Skeletal muscle tissue (tissue), 4 donors: ENCODE measurements around the gene C11orf42. TPM values are rescaled to one million over a fixed set of nuclear protein-coding genes. Genes with fewer than 3 reads are reported as not detected.

Experiments
- H3K27ac ChIP-seq: one replicate; pipeline ENCODE4 v1.7.0; 2013; ENCODE audit warnings: mild to moderate bottlenecking, low read depth, low read length, inconsistent platforms
- H3K27me3 ChIP-seq, 3 donors: one replicate each; pipeline ENCODE4 v1.7.0; 2013; ENCODE audit warnings: low read length in 3 of 3; ENCODE audit not compliant: control insufficient read depth in 3 of 3, insufficient read depth in 3 of 3
- H3K36me3 ChIP-seq, 3 donors: one replicate each; pipeline ENCODE4 v1.7.0; 2013; ENCODE audit warnings: low read length in 3 of 3; ENCODE audit not compliant: control insufficient read depth in 3 of 3, insufficient read depth in 3 of 3
- H3K4me1 ChIP-seq, 3 donors: one replicate each; pipeline ENCODE4 v1.7.0; 2013; ENCODE audit warnings: low read length in 3 of 3, mild to moderate bottlenecking in 3 of 3; ENCODE audit not compliant: control insufficient read depth in 3 of 3, insufficient read depth in 3 of 3
- H3K4me3 ChIP-seq, 3 donors: one replicate each; pipeline ENCODE4 v1.7.0; 2013; ENCODE audit warnings: low read length in 3 of 3
- H3K9ac ChIP-seq, 3 donors: one replicate each; pipeline ENCODE4 v1.7.0; 2013; ENCODE audit warnings: low read length in 3 of 3, mild to moderate bottlenecking in 3 of 3, moderate library complexity in 2 of 3, low read depth in 1 of 3
- H3K9me3 ChIP-seq, 3 donors: one replicate each; pipeline ENCODE4 v1.7.0; 2013; ENCODE audit warnings: low read length in 3 of 3; ENCODE audit not compliant: control insufficient read depth in 3 of 3
- total RNA-seq: library from RNA; depleted of rRNA; stranded (reverse); fragments of >200 nt; gene quantifications from one replicate; pipeline ENCODE4 v1.2.3, GENCODE V29; 2014
- donor health status: Osteomylitis.

C11orf42 gene
- total RNA-seq, 1 donor from 2014 or later = not detected

GRCh38 chr11:6217722-6218121, 12.4 kb downstream of the C11orf42 start:
- H3K9ac ChIP-seq = no peak overlapping the region
- H3K4me1 ChIP-seq = no peaks in the 10 kb centered on the region
- H3K36me3 ChIP-seq = peaks cover 44 to 64% (median 64%) of the 10 kb centered on the region in 3 donors
- no peak overlapping the region for H3K27ac ChIP-seq
- H3K4me3 ChIP-seq = no peak overlapping the region
- H3K9me3 ChIP-seq = no peaks in the 10 kb centered on the region
- no peaks in the 10 kb centered on the region for H3K27me3 ChIP-seq

- Histone ChIP-seq H3K4me1 (peaks cover 0 to under 1% (median 0%) of the 10 kb centered on the region in 3 donors), H3K9me3 (no peaks in the 10 kb centered on the region), H3K27ac (no peak overlapping the region), H3K36me3 (peaks cover 52 to 75% (median 67%) of the 10 kb centered on the region in 3 donors), H3K4me3 (no peak overlapping the region), H3K9ac (no peak overlapping the region), H3K27me3 (no peaks in the 10 kb centered on the region)
Measured at GRCh38 chr11:6219359-6219758, 14.0 kb downstream of the C11orf42 start.

GRCh38 chr11:6223854-6224253, 18.5 kb downstream of the C11orf42 start:
- no peak overlapping the region for H3K27ac ChIP-seq
- H3K4me1 ChIP-seq = peaks cover 0 to 8% (median 0%) of the 10 kb centered on the region in 3 donors
- no peak overlapping the region for H3K4me3 ChIP-seq
- no peak overlapping the region for H3K9ac ChIP-seq
- H3K9me3 ChIP-seq = no peaks in the 10 kb centered on the region
- H3K27me3 ChIP-seq = no peaks in the 10 kb centered on the region
- peaks cover 27 to 42% (median 41%) of the 10 kb centered on the region in 3 donors for H3K36me3 ChIP-seq

GRCh38 chr11:6224421-6224820, 19.1 kb downstream of the C11orf42 start:
- Histone ChIP-seq H3K36me3 (peaks cover 27 to 39% (median 36%) of the 10 kb centered on the region in 3 donors), H3K9ac (no peak overlapping the region), H3K9me3 (no peaks in the 10 kb centered on the region), H3K4me3 (no peak overlapping the region), H3K27ac (no peak overlapping the region), H3K27me3 (no peaks in the 10 kb centered on the region), H3K4me1 (peaks cover 0 to 8% (median 0%) of the 10 kb centered on the region in 3 donors)

DNA sequence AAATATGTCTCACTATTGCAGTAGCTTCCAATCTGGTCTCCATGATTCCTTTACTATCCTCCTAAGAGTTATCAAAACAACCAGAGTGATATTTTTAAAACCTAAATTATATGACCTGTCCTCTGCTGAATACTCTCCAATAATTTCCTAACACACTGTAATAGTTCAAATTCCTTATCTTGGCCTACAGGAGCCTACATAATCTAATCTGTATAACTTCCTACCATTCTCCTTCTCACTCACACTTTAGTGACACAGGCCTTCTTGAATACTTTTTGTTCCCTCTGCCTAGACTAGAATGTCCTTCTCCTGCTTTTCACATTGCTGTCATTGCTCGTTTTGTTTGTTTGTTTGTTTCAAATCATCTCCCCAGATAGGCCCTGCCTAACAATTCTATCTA, 19.7 kb downstream of the C11orf42 start:
- no peaks in the 10 kb centered on the region for H3K9me3 ChIP-seq
- H3K9ac ChIP-seq = no peak overlapping the region
- peaks cover 27 to 39% (median 31%) of the 10 kb centered on the region in 3 donors for H3K36me3 ChIP-seq
- H3K27me3 ChIP-seq = no peaks in the 10 kb centered on the region
- H3K4me3 ChIP-seq = no peak overlapping the region
- H3K4me1 ChIP-seq = peaks cover 0 to 8% (median 0%) of the 10 kb centered on the region in 3 donors
- no peak overlapping the region for H3K27ac ChIP-seq

DNA sequence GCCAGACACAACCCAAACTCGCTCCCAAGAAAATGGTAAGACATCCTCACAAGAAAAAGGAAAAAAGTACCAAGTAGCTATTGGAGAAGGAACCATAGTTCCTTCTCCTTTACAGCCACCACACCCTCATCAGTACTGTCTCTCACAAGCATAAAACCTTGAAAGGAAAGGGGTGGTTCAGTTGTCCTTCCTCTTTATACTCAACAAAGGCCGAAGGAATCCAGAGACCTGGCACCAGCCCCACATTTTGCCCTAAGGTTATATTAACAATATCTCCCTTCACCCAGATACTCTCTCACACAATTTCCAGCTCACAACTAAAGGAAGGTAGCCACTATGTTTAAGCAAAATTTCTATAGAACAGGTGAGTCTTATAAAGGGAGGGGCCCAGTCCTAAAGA, 20.5 kb downstream of the C11orf42 start:
- no peak overlapping the region for H3K4me3 ChIP-seq
- H3K4me1 ChIP-seq = peaks cover 0 to 8% (median 0%) of the 10 kb centered on the region in 3 donors
- H3K27me3 ChIP-seq = no peaks in the 10 kb centered on the region
- no peak overlapping the region for H3K9ac ChIP-seq
- no peak overlapping the region for H3K27ac ChIP-seq
- H3K9me3 ChIP-seq = no peaks in the 10 kb centered on the region
- H3K36me3 ChIP-seq = peaks cover 24 to 31% (median 31%) of the 10 kb centered on the region in 3 donors

GRCh38 chr11:6228520-6228919, 23.2 kb downstream of the C11orf42 start:
- Histone ChIP-seq H3K36me3 (peaks cover 8 to 9% (median 9%) of the 10 kb centered on the region in 3 donors), H3K9ac (no peak overlapping the region), H3K27ac (no peak overlapping the region), H3K27me3 (no peaks in the 10 kb centered on the region), H3K4me1 (peaks cover 7 to 9% (median 7%) of the 10 kb centered on the region in 3 donors), H3K4me3 (no peak overlapping the region), H3K9me3 (no peaks in the 10 kb centered on the region)

GRCh38 chr11:6229911-6230310, 24.6 kb downstream of the C11orf42 start:
- Histone ChIP-seq H3K27ac (no peak overlapping the region), H3K36me3 (no peaks in the 10 kb centered on the region), H3K9me3 (no peaks in the 10 kb centered on the region), H3K4me1 (peaks cover 12 to 16% (median 12%) of the 10 kb centered on the region in 3 donors), H3K4me3 (no peak overlapping the region), H3K27me3 (no peaks in the 10 kb centered on the region), H3K9ac (no peak overlapping the region)

DNA sequence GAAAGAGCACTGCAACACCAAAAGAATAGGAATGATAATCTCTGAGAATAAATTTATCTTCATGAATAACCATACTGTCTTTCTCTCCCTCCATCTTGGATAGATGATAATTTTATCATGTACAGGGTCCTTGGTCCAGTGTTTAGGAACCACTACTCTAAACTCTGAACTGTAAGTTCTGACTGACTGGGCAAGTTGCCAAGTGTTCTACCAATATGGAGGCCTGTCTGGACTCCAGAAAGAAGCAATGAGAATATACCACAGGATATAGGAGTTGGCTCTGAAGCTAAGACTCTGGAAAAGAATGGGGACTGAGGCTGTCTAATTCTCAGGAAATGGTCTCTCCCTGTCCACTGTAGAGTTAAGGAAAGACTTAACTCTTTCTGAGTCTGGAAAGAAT, 27.5 kb downstream of the C11orf42 start:
- peaks cover 10 to 22% (median 12%) of the 10 kb centered on the region in 3 donors for H3K4me1 ChIP-seq
- no peak overlapping the region for H3K27ac ChIP-seq
- H3K9ac ChIP-seq = no peak overlapping the region
- H3K27me3 ChIP-seq = no peaks in the 10 kb centered on the region
- H3K9me3 ChIP-seq = no peaks in the 10 kb centered on the region
- H3K36me3 ChIP-seq = no peaks in the 10 kb centered on the region
- H3K4me3 ChIP-seq = no peak overlapping the region

GRCh38 chr11:6233984-6234386, 28.6 kb downstream of the C11orf42 start:
- no peaks in the 10 kb centered on the region for H3K36me3 ChIP-seq
- H3K9me3 ChIP-seq = no peaks in the 10 kb centered on the region
- peak overlapping the region; percentile 88 to 94 (median 94) for H3K9ac ChIP-seq
- H3K4me3 ChIP-seq = peak overlapping the region; percentile 94 to 98 (median 96)
- H3K27me3 ChIP-seq = no peaks in the 10 kb centered on the region
- peak overlapping the region; percentile 85 for H3K27ac ChIP-seq
- peaks cover 10 to 22% (median 12%) of the 10 kb centered on the region in 3 donors for H3K4me1 ChIP-seq
